BJ (cell line): ENCODE measurements around the gene LARP4B. TPM values are rescaled to one million over a fixed set of nuclear protein-coding genes. Genes with fewer than 3 reads are reported as not detected.

Source experiments
- CTCF ChIA-PET: fragments of 350-600 bp; formaldehyde crosslinking; extraction: SDS; loops from one replicate; lab custom pipeline; 2021; ENCODE audit warnings: antibody characterized with exemption, inconsistent platforms; lab: Yijun Ruan, JAX
- POLR2A ChIA-PET: fragments of 300-600 bp; sonication (Branson Sonifier 250); formaldehyde crosslinking; extraction: SDS; loops from one replicate; lab custom pipeline; 2021; ENCODE audit warnings: antibody characterized with exemption; lab: Charles Lee
- DNase-seq: peaks from one replicate; pipeline ENCODE4 v3.0.0-alpha.2; 2011; ENCODE audit warnings: low read depth
- H3K27me3 ChIP-seq: 2 replicates; pipeline ENCODE4 v1.6.0; 2011; ENCODE audit warnings: low read length; ENCODE audit not compliant: control insufficient read depth, insufficient read depth
- H3K36me3 ChIP-seq: 2 replicates; pipeline ENCODE4 v1.5.1; 2011; ENCODE audit warnings: low read length; ENCODE audit not compliant: control insufficient read depth, insufficient read depth
- H3K4me3 ChIP-seq: 2 replicates; pipeline ENCODE4 v1.5.1; 2011; ENCODE audit warnings: low read depth, mild to moderate bottlenecking, control low read depth, low read length
- CTCF ChIP-seq: IDR thresholded peaks from 2 replicates; pipeline ENCODE4 v1.5.1; 2011; ENCODE audit warnings: low read depth, mild to moderate bottlenecking, control low read depth, inconsistent platforms, low read length, moderate library complexity; ENCODE audit not compliant: insufficient read depth
- polyA plus RNA-seq: library from polyadenylated mRNA; depleted of rRNA; stranded (reverse); fragments of >200 nt; gene quantifications from 2 replicates; pipeline ENCODE4 v1.2.3, GENCODE V29; 2011

Gene LARP4B
- polyA plus RNA-seq, 1 experiment = 38.4 TPM

DNA sequence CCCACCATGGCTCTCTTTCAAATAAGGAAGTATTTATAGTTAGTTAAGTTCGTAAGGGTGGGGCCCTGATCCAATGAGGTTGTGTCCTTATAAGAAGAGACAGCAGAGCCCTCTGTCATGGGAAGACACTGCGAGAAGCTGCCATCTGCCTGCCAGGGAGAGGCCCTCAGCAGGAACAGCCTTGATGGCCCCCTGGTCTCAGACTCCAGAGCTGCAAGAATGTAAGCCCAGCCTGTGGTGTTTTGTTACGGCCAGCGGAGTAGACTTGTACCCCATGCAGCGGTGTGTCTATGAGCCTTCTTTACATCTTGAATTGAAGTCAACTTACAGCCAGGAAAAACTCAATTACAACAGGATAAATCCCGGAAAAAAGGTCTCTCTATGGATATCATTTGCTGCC lies 14.3 kb upstream of the LARP4B start:
- POLR2A ChIA-PET = no interaction called here
- no peak for TF ChIP-seq CTCF
- no peak overlapping the region for H3K4me3 ChIP-seq
- CTCF ChIA-PET = no interaction called here
- 0 out of 2 replicates have a peak, but pooled peaks cover under 1% of the 10 kb centered on the region for H3K27me3 ChIP-seq
- no peaks in the 10 kb centered on the region for H3K36me3 ChIP-seq
- no peak for DNase-seq

DNA sequence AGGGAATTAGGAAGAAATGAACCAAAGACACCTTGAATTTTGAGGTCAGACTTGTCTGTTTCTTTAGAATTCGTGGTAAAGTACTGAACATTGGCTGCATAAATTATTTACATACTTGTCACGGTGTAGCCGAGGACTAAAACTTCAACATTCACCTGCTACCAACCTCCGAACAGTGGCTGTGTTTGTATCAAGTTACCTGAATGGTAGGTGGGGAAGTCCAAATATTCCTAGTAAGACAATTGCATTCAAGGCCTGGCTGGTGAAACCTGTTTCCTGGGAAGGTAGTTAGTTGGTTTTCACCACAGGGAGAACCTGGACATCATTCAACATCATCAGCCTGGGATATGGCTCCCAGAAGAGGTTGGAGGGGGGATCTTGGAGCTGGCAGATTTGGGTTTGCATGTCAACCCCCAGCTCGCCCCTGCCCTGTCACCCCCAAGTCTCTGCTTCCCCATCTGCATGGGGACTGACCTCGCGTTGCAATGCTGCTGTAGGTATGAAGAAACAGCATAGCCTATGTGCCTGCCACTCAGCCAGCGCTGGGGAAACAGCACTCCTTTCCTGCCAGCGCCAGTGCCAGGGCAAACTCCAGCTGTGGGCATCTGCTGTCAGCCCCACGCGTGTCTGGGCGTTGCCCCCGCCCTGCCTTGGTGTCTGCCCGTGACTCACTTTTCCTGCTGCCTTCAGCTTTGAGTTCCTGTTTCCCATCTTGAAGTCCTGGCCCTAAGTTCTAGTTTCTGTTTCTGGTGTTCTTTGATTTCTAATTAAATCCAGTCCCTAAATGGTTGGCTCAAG lies 12.7 kb upstream of the LARP4B start:
- peak; percentile 33 for DNase-seq
- POLR2A ChIA-PET = no interaction called here
- CTCF ChIA-PET = no interaction called here
- no peaks in the 10 kb centered on the region for H3K27me3 ChIP-seq
- H3K4me3 ChIP-seq = peak overlapping the region; percentile 25
- H3K36me3 ChIP-seq = no peaks in the 10 kb centered on the region
- no peak for TF ChIP-seq CTCF

- POLR2A ChIA-PET = no interaction called here
- CTCF ChIA-PET = no interaction called here
These were observed 12.0 kb upstream of the LARP4B start for GRCh38 chr10:943334-944033.

DNA sequence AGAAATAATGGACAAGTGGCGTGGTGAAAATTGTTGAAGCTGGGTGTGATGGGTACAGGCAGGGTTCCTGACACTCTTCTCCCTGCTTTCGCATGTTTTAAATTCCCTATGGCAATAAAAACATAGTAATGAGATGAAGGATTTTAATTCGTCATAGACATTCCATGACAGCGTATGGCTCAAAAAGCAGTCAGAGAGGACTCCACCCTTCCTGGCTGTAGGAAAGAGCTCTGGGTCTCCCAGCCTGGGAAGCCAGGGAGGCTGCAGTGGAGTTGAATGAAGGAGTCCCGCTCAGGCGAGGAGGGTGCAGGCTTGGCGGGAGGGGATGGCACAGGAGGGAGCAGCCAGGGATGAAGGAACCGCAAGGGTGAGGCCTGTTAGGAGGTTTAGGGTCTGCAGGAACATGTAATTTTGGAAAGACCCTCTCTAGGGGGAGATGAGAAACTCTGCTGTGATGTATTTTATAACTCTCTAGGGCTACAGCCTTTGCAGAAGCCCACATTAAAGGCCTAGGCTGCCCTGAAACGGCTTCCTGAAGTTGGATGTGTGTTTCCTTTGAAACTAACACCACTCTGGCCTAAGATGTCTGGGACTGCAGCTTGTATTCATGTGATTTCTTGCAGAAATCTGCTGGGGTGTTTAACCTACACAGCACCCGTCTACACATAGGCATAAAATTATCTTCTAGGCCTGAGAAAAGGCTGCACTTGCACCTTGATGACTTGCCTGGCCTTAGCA lies 7.6 kb upstream of the LARP4B start:
- DNase-seq = no peak
- CTCF ChIA-PET = no interaction called here
- H3K36me3 ChIP-seq = no peaks in the 10 kb centered on the region
- POLR2A ChIA-PET = no interaction called here
- TF ChIP-seq CTCF = no peak
- no peaks in the 10 kb centered on the region; the same call in 1 of the 2 replicates for H3K27me3 ChIP-seq
- no peak overlapping the region for H3K4me3 ChIP-seq

More at GRCh38 chr10:943334-944033, 12.0 kb upstream of the LARP4B start:
- no peaks in the 10 kb centered on the region for H3K27me3 ChIP-seq
- no peaks in the 10 kb centered on the region for H3K36me3 ChIP-seq
- no peak for DNase-seq
- no peak for TF ChIP-seq CTCF
- H3K4me3 ChIP-seq = no peak overlapping the region
